ENCODE data around the gene SHB.
"Not testable (repeated sequence)": the region's sequence is repeated elsewhere in the genome, so short reads cannot be mapped to it uniquely, and the experiment has no call there.

Gene SHB

DNA sequence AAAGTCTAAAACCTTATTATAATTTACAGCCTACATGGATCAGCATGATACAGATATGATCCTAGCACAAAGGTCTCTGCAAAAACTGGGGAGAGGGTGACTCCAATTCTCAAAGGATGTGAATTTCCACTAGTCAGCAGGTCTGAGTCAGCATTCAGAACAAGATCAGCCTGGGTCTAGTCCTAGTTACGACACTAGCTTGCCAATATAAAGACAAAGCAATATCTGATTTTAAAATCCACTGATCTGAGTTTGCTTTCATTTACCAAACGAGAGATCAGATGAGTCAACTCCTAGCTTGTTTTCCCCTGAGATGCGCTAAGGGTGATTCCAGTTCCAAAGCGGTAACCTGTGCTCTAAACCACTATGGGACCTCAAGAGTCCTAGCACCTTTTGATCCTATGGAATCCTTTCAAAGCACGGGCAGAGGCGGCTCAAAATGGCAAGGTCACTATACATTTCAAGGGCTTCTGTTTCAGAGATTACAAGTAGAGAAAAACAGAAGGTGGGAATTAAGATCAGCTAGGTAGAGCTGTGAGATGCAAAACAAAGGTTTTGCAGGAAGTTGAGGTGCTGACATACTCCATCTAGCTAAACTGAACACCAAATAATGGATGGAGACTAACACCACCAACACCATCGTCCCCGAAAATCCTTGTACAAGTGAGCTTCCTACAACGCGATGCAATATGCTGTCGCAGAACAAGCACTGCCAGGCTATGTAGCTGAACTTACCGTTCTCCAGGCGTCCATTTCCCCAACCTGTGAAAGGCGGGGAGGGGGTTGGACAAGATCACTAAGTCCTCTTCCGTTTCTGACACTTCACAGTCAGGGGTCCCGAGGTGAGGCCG lies 166.0 kb downstream of the SHB start:
- DNase-seq (ENCODE audit: low read depth): no peak

GRCh38 chr9:37902131-37902530 lies 166.9 kb downstream of the SHB start:
- DNase-seq (ENCODE audit: low read depth): no peak

DNA sequence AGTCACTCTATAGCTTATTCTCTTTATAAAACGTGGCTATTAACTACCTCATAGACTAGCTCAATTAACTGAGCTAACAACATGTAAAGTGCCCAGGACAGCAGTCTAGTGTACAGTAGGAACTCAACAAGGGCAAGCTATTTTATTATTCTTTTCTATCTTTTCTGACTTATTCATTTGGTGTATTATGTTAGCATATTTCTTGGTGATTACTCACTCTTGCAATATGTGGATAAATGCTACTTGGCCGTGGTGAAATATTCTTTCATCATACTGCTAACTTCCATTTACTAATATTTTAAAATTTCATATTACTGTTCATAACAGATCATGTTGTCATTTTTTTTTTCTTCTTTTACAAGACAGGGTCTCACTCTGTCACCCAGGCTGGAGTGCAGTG lies 170.0 kb downstream of the SHB start:
- DNase-seq (ENCODE audit: low read depth): no peak

DNA sequence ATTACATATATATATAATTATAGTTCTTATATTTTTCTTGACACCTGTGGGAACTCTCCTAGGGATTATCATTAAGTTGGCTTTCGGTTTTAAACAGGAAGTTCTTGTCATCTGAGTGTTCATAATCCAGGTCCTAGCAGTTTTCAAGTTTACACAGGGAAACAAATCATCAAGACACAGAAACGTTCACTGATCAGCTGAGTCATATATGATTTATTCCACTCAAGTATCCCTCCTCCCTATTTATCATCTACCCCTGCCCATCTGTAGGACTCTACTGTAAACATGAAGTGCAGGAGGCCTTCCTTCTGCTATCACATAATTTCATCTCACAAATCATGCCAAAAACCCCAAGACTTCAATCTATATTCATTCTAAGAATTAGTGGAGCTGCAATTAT lies 171.4 kb downstream of the SHB start:
- DNase-seq (ENCODE audit: low read depth): no peak

DNA sequence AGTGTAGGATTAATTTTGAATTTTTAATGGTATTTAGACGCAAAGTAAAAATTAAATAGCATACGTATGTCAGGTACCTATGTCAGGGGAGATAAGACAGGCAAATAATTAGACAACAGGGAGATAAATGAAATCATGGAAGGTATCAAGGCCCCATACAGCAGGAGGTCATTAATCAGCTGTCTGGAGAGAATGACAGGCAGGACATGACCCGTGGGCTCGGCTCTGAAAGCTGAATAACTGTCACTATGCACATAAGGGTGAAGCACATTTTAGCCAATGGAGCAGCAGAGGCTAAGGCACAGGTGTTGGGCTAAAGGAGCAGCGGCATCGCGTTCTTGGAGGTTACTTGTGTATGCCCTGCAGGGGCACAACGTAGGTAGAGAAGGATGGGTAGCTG lies 177.0 kb downstream of the SHB start:
- no peak for DNase-seq (ENCODE audit: low read depth)

- DNase-seq (ENCODE audit: low read depth): not testable (repeated sequence)
Measured at GRCh38 chr9:37891042-37891441, 178.0 kb downstream of the SHB start.

GRCh38 chr9:37889536-37889935 lies 179.5 kb downstream of the SHB start:
- DNase-seq (ENCODE audit: low read depth): no peak

DNA sequence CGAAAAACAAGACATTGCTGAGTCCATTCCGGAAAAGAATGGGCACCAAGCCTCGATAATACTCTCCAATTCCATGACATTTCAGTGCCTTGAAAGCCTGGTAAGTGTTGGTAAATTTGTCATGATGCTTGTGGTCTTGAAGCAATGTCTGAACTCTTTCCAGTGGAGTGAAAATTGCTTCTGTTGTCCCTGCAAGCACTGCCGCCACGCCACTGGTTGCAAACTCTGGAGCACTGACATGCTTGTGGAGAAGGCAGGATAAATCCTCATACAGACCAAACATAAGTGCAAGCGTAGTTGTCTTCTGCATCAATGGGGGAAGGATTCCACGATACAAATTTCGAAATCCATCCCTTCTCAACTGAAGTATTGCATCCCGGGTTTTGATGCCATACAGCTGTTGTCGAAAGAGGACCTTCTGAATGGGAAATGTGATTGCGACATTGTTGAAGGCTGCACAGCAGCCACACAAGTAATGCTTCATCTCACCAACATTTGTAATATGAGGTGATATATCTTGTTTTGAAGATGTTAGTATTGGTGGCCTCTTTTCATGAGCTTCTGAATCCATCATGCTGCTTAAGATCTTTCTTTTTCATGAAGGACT lies 180.9 kb downstream of the SHB start:
- not testable (repeated sequence) for DNase-seq (ENCODE audit: low read depth)

- no peak for DNase-seq (ENCODE audit: low read depth)
Measured at GRCh38 chr9:37880916-37881479, 188.0 kb downstream of the SHB start.

DNA sequence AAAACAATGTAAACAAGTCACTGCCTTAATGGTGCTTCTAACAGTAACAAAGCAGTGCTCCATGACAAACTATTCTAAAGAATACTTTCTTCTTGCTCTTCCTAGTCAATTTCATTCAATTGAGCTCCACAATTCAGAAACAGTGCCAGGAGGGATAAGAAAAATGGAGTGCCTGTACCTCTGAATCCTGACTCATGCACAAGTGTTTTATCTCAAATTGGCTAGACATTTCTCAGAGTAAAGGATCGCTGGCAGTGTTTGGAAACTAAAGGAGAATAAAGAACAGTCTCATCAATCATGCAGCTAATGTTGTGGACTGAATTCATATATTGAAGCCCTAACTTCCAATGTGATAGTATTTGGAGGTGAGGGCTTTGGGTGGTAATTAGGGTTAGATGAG lies 192.7 kb downstream of the SHB start:
- DNase-seq (ENCODE audit: low read depth): no peak

- no peak for DNase-seq (ENCODE audit: low read depth)
Measured at GRCh38 chr9:37873955-37874354, 195.1 kb downstream of the SHB start.

DNA sequence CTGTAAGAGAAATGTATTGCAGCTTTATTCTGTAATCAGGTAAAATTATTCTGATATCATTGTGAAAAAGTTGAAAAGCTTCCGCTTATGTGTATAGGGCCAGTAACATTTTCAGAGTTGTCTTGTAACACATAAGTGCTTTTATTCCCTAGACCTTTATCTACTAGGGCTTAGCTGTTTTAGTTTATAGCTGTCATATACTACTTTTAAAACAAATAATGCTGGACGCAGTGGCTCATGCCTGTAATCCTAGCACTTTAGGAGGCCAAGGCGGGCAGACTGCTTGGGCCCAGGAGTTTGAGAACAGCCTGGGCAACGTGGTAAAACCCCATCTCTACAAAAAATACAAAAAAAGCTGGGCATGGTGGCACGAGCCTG lies 198.2 kb downstream of the SHB start:
- DNase-seq (ENCODE audit: low read depth): no peak

DNA sequence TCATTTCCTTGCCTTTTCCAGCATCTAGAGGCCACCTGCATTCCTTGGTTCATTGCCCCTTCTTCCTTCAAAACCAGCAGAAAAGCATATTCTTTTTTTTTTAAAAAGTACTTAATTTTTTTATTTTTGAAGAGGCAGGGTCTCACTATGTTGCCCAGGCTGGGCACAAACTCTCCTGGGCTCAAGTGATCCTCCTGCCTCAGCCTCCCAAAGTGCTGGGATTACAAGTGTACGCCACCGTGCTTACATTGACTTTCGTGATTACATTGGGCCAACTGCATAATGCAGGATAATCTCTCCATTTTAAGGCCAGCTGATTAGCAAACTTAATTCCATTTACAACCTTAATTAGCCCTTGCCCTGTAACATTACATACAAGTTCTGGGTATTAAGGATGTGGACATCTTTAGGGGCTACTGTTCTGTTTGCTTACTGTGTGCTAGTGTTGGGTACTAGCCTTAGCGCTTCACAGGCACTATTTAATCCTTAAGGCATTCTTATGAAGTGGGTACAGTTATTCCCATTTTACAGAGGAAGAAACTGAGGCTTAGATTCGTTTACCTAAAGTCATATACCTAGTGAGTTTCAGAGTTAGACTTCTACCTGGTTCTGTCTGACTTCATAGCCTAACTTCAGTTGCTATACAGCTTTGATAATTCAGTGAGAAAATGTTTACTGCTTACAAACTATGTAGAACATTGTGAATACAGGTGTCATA lies 198.8 kb downstream of the SHB start:
- no peak for DNase-seq (ENCODE audit: low read depth)
